ENCODE data around the gene OLFML2B. TPM values are rescaled to one million over a fixed set of nuclear protein-coding genes. Genes with fewer than 3 reads are reported as not detected.

OLFML2B gene
- total and polyA plus RNA-seq, 2 of the 4 experiments (the other 2 are of a cell fraction) = 0.36 to 0.74 TPM

DNA sequence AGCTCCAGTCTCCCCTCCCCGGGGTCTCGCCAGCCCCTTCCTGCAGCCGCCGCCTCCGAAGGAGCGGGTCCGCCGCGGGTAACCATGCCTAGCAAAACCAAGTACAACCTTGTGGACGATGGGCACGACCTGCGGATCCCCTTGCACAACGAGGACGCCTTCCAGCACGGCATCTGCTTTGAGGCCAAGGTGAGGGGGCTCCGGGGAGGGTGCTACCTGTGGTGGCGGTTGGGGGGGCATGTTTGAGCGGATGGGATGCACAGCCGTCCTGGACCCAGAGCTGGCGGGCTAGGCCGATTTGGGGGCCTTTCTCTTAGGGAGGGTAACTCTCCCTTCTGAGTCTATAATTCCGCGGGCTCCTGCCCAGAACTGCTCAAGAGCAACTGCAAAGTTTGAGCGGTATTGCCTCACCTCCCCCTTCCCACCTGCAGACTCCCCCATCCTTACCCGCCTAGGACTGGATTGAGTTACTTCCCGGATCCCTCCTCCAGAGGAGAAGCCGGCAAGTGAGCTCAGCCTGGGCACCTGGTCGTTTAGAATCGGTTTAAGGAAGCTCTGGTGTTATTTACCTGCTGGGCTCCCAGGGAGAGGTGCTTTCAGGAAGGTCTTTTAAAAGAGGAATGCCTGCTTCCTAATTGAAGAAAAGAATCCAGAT lies 46.6 kb upstream of the OLFML2B start:
- Histone ChIP-seq H3K9ac (ENCODE audit: low read depth, low read length) (0 out of 2 replicates have a peak overlapping the region, but pooled peaks have one; percentile 20), H2BK120ac (ENCODE audit: low read depth, low read length) (no peak overlapping the region), H3K27me3 (ENCODE audit: control insufficient read depth, insufficient read depth, low read length) (peaks cover 49% of the 10 kb centered on the region), H3K14ac (replicated peaks; ENCODE audit: low read depth, low read length) (no peak overlapping the region), H3K23ac (ENCODE audit: low read depth, low read length) (no peak overlapping the region), H2AFZ (replicated peaks; ENCODE audit: low read length, poor library complexity) (peak overlapping the region; percentile 81), H2BK20ac (ENCODE audit: low read depth, low read length) (no peak overlapping the region), H2BK15ac (ENCODE audit: low read depth, low read length) (no peak overlapping the region), H3K56ac (ENCODE audit: extremely low read depth, insufficient read depth, low read length) (no peak overlapping the region), H3K27ac (ENCODE audit: insufficient read depth, low read length) (no peak overlapping the region), H4K91ac (ENCODE audit: insufficient read depth, low read depth, low read length) (no peak overlapping the region), H2AK5ac (ENCODE audit: low read depth, low read length) (no peak overlapping the region), H2AK9ac (replicated peaks; ENCODE audit: low read depth, low read length, poor library complexity) (no peak overlapping the region), H3K9me3 (ENCODE audit: control insufficient read depth, insufficient read depth, low read length) (peaks cover 4% of the 10 kb centered on the region), H3K4me2 (ENCODE audit: low read depth, low read length) (peak overlapping the region; percentile 80), H3K9me1 (ENCODE audit: insufficient read depth, low read length) (no peaks in the 10 kb centered on the region), H3K79me1 (ENCODE audit: low read depth in 1 of 2, low read length in 2 of 2) (no peaks in the 10 kb centered on the region), H2BK5ac (ENCODE audit: low read depth, low read length, poor library complexity, severe bottlenecking) (no peak overlapping the region), H3K18ac (ENCODE audit: low read depth, low read length) (no peak overlapping the region), H4K5ac (ENCODE audit: low read depth, low read length) (no peak overlapping the region), H4K8ac (ENCODE audit: low read depth in 2 of 2, low read length in 2 of 2) (no peak overlapping the region), H3K4me1 (ENCODE audit: control insufficient read depth, insufficient read depth, low read length) (no peaks in the 10 kb centered on the region; the same call in 1 of the 2 replicates), H3K4ac (ENCODE audit: low read depth, low read length) (no peak overlapping the region), H4K20me1 (ENCODE audit: insufficient read depth, low read length) (no peaks in the 10 kb centered on the region), H3K36me3 (ENCODE audit: control insufficient read depth, insufficient read depth, low read length) (no peaks in the 10 kb centered on the region), H3K4me3 (ENCODE audit: insufficient read depth, low read depth, low read length) (peak overlapping the region; percentile 78)
- WGBS, 2 experiments (ENCODE audit: extremely low coverage in 2 of 2, insufficient read length in 1 of 2) = no CpG with 5 or more reads among the region's 29 CpGs
- intact Hi-C loops (cut with micrococcal nuclease) (no loop called here), dilution Hi-C loops (cut with HindIII; ENCODE audit: low sequenced_read_pairs, unreplicated experiment) (no loop called here), in situ Hi-C loops (cut with MboI; ENCODE audit: low sequenced_read_pairs) (no loop called here)
- CTCF ChIA-PET = interaction anchor here (0.8 kb wide), 1 partner anchor 14 kb away, joined by 3 read pairs; no protein-coding TSS in a partner anchor
- POLR2A ChIA-PET (ENCODE audit: unreplicated experiment) = no interaction called here
- TF ChIP-seq POLR2A (IDR thresholded peaks at IDR 0.05; ENCODE audit: low read depth, low read length) (no peak), MAZ (IDR thresholded peaks at IDR 0.05; ENCODE audit: borderline replicate concordance, low read depth, low read length) (no peak)
- TF ChIP-seq, protein P1, sequence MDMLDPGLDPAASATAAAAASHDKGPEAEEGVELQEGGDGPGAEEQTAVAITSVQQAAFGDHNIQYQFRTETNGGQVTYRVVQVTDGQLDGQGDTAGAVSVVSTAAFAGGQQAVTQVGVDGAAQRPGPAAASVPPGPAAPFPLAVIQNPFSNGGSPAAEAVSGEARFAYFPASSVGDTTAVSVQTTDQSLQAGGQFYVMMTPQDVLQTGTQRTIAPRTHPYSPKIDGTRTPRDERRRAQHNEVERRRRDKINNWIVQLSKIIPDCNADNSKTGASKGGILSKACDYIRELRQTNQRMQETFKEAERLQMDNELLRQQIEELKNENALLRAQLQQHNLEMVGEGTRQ (IDR thresholded peaks at IDR 0.05; ENCODE audit: low read depth, low read length) = no peak
- BruUV-seq (replicated peaks) = no TSS peak
- no peak for DNase-seq
- ATAC-seq (ENCODE audit: low read depth) = no peak

Data from IMR-90 (cell line).